Stimulated activated CD4-positive, alpha-beta T cell treated with anti-CD3 and anti-CD28 coated beads, Interleukin-4, amount 100 ng/mL, for 48 hours (primary cell): ENCODE results near the gene CRYBA4.

Experiments
- DNase-seq, 2 donors: peaks; one replicate each; pipeline ENCODE4 v3.0.0-alpha.2; 2020; ENCODE audit warnings: low read depth in 2 of 2

The CRYBA4 gene

DNA sequence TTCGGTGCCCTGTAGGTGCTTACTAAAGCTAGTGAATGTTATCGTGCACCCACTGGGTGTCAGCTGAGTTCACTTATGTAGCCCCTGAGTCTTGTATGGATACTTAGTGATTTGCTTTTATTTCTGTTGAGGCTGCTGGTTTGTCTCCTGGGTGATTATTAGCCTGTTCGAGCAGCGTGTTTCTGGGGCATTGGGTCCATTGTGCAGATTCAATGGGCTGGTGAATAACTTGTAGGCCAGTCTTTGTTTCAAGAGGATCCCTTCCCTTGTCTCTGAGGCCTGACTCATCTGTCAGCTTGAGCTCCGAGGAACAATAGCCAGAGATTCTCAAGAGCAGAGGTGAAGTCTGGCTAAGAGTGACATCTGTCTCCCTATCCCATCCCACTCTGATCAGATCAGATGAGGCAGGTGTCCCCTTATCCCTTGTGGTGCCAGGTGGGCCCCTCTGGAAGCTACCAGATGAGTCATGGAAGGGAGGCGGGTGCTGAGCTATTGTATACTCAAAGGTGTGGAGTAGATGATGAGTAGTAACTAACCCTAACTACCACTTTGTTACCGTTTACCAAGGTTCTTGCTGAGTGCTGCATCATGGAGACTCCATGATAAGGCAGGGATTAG is 39.3 kb downstream of the CRYBA4 start:
- no peak for DNase-seq

GRCh38 chr22:26662160-26662559 is 40.4 kb downstream of the CRYBA4 start:
- DNase-seq: no peak

DNA sequence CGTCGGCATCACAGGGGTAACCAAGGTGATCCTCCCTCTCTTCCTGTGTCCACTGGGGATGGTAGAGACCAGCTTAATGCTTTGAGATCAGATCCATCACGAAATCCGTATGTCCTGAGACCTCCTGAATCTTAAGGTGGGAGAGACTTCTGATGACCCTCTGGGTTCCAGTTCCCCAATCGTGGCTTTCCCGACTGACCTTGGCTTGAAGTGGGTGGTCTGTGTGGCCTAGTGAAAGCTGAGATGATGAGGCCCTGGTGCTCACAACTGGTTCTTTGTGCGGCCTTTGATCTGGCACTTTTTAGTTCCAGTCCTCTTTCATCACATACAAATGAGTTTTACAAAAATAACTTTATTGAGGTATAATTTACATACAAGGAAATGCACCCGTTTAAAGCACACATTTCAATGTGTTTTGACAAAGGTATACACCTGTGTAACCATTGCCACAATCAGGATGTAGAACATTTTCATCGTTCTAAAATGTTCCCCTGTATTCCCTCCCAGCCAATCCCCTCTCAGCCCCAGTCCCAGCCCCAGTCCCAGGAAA is 41.7 kb downstream of the CRYBA4 start:
- DNase-seq: no peak

DNA sequence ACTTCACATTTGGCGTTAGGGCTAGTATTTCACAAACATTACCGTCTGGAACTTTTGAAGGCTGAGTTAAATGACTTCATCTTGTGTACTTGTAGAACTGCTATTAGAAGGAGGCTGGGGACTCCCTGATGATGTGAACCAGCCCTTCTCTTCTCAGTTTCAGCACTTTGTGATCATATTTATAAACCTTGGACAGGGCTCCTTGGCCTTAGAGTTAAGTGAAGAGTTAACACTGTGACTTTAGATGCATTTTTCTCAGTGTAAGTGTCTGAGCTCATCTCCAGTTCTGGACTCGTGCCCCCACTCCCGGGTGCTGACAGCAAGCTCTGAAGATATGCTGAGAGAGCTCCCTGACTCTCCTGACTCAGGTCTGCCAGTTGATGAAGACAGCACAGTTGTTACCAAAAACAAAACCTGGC is 44.1 kb downstream of the CRYBA4 start:
- DNase-seq: no peak

- DNase-seq: no peak
These were observed 45.4 kb downstream of the CRYBA4 start for GRCh38 chr22:26667140-26667539.

GRCh38 chr22:26669060-26669481 is 47.3 kb downstream of the CRYBA4 start:
- no peak for DNase-seq

DNA sequence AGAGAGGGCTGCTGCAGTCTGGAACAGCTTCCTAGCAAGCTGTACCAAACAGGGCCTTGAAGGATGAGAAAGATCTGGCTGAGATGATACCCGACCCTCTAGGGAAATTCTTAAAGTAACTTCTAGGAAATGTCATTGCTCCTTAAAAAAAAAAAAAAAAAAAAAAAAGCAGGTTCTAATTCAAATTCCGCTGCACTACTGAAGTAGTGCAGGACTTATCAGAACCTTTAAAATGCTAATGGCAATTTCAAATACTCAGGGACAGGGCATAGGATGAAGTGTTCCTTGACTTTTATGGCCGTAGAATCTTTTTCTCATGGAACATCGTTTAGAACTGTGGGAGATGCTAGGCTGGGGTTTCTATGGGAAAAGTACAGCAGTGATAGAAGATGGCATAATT is 48.7 kb downstream of the CRYBA4 start:
- no peak for DNase-seq

DNA sequence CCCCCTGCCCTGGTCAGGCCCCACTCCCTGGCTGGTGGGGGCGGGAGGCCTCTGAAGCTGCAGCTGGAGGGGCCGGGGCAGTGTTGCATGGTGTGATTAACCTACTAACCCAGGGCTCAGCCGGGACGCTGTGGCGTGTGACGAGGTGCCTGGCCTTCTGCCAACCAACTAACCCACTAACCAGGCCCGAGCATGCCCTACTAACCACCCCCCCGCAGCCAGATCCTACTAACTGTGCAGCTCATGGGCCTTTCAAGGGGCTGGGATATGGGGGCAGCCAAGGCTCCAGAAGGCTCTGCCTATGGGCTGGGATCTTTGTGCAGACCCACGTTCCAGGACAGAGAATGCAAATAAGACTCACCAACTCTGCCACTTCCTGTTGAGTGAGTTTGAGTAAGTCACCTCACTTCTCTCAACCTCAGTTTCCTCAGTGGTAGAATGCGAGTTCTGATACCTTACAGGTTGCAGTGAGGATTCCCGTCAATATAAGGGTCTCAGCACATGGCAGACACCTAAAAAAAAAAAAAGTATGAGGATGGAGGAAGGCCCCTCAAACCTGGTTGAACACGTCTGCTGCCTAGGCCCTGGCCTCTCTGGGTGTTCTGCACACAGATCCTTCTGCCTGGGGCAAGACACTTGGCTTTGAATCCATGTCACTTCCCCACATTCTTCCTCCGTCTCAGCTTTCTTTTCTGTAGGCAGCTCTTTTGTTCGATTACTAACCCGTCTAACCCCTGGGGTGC is 49.7 kb downstream of the CRYBA4 start:
- peak; percentile 59 to 60 for DNase-seq

DNA sequence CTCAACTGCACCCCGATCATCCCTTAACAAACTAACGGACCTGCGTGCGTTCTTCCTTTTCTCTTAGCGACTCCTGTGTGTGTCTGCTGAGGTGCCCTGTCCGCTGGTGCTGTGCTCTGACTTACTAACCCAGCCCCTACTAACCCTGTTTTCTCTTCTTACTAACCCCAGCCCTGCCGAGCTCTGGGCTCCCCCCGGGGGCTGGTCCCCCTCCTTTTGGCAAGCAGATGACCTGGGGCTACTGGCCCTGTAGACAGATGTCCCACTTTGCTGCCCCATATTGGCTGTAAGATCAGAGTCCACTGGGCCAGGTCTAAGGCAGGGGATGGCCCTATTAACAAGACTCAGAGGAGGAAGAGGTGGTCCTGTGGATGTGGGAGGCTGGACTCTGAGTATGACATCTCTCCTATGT is 50.3 kb downstream of the CRYBA4 start:
- DNase-seq: no peak

GRCh38 chr22:26672590-26673468 is 51.1 kb downstream of the CRYBA4 start:
- peak; percentile 85 to 87 for DNase-seq

DNA sequence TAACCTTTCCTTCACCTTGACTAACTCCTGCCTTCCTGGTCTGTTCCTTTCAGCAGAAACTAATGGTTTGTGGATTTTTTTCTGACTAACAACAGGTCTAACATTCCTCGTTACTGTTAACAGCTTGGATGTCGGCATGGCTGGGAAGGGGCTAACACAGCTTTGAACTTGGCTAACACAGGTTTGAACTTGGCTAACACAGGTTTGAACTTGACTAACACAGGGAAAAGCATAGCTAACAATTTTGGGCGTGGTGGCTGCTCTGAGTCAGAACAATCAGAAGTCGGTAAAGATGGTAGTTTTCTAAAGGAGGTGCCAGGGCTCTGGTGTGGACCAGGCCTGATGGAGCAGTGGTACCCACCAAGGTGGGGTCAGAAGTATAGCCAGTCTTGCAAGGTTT is 51.7 kb downstream of the CRYBA4 start:
- no peak for DNase-seq

- DNase-seq: no peak
These were observed 52.7 kb downstream of the CRYBA4 start for GRCh38 chr22:26674211-26675190.

- no peak for DNase-seq
These were observed 54.0 kb downstream of the CRYBA4 start for GRCh38 chr22:26675687-26676268.

DNA sequence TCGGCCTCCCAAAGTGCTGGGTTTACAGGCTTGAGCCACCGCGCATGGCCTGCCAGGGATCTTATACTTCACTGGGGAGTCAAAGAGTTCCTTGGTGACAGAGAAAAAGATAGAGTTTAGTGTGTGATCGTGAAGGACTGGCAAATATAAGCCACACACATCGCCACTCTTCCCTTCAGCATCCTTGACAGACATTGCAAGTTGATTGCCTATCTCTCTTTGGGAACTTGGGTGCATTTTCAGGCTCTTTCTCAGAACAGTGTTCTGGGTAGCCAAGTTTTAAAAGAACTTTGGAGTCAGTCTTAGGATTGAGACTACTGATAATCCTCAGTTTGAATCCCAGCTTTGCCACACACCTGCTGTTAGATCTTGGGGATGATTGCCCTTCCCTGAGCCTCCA is 55.5 kb downstream of the CRYBA4 start:
- no peak for DNase-seq

GRCh38 chr22:26679003-26679629 is 57.4 kb downstream of the CRYBA4 start:
- peak; percentile 58 to 71 for DNase-seq
